ENCODE measurements around the gene ATXN7L1.

ATXN7L1 gene

DNA sequence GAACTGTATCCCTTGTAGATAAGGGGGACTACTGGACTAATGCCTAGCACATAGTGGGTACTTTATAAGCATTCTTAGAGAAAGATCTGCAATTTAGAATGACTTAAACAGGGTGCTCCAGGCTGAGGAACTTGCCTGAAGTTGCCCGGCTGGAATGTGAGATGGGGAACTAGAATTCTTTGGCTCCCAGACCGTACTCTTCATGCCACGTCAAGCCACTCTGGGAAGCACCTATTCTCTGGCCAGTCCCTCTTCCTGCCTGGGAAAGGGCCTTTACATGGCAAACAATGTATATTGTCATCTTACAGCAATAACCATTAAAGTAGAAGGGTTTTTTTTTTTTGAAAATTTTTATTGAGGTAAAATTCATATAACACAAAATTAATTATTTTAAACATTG lies 34.5 kb downstream of the ATXN7L1 start:
- peaks cover 3% of the 10 kb centered on the region for H3K9me3 ChIP-seq (ENCODE audit: insufficient read depth, low read depth, low read length)
- no peak overlapping the region for H3K9ac ChIP-seq (ENCODE audit: low read length)
- no peak overlapping the region for H3K23ac ChIP-seq (ENCODE audit: low read length)
- H3K4me2 ChIP-seq (ENCODE audit: low read length), result no peak overlapping the region
- no peak overlapping the region for H3K14ac ChIP-seq (ENCODE audit: low read length)
- H3K4me3 ChIP-seq (ENCODE audit: low read depth, low read length), result no peak overlapping the region
- no peak overlapping the region for H2BK12ac ChIP-seq (ENCODE audit: low read length)
- H3K79me2 ChIP-seq (ENCODE audit: control insufficient read depth, insufficient read depth, low read length, poor library complexity), result no peaks in the 10 kb centered on the region
- no peaks in the 10 kb centered on the region for H3K36me3 ChIP-seq (ENCODE audit: control insufficient read depth in 1 of 2, insufficient read depth in 2 of 2, low read length in 2 of 2)
- no peak overlapping the region for H2AFZ ChIP-seq (ENCODE audit: insufficient read depth, low read length, poor library complexity)
- H3K27me3 ChIP-seq (ENCODE audit: insufficient read depth, low read length), result no peaks in the 10 kb centered on the region
- no peak overlapping the region for H4K12ac ChIP-seq (ENCODE audit: low read depth, low read length)
- no CpG with 5 or more reads among the region's 3 CpGs for WGBS (ENCODE audit: extremely low coverage, insufficient coverage, insufficient read length)
- H3K4me1 ChIP-seq (ENCODE audit: control insufficient read depth in 1 of 2, insufficient read depth in 2 of 2, low read length in 2 of 2), result peaks cover 0 to 2% of the 10 kb centered on the region in 2 experiments
- no peak overlapping the region for H4K91ac ChIP-seq (ENCODE audit: low read depth, low read length)
- no peak overlapping the region for H3K4ac ChIP-seq (ENCODE audit: low read depth, low read length)
- no peak overlapping the region for H3K27ac ChIP-seq (ENCODE audit: low read depth, low read length)
- H3K18ac ChIP-seq (ENCODE audit: low read length), result no peak overlapping the region
- H3K79me1 ChIP-seq (ENCODE audit: low read length), result no peaks in the 10 kb centered on the region
- H4K8ac ChIP-seq (ENCODE audit: low read depth, low read length), result no peak overlapping the region
- H2AK5ac ChIP-seq (ENCODE audit: low read length), result no peak overlapping the region
- no peak overlapping the region for H2BK5ac ChIP-seq (ENCODE audit: low read depth, low read length, poor library complexity)
- no peak overlapping the region for H2BK120ac ChIP-seq (ENCODE audit: insufficient read depth, low read length, poor library complexity)
- DNase-seq, result no peak

DNA sequence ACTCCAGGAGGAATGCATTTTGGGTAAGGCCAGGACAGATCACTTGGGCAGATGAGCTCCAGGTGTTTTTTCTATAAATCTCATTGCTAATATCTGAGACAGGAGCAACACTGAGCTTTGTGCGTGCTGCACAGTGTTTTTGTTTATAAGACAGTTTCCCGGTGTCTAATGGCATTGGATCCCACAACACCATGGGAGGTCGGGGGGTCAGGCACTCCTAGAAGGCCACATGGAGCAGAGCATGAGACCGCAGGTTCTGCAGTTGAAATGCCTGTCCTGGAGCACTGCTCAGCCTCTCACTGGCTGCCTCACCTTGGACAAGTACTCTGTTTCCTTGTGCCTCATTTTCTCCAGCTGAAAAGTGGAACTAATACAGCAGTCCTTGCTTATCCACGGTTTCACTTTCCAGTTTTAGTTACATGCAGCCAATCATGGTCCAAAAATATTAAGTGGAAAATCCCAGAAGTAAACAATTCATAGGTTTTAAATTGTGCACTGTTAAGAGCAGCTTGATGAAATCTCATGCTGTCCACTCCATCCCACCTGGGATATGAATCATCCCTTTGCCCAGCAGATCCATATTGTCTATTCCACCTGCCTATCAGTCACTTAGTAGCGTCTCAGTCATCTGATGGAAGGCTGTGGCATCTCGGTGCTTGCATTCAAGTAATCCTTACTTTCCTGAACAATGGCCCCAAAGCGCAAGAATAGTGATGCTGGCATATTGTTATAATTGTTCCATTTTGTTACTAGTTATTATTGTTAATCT lies 35.2 kb downstream of the ATXN7L1 start:
- Histone ChIP-seq H3K18ac (ENCODE audit: low read length) (no peak overlapping the region), H3K27me3 (ENCODE audit: insufficient read depth, low read length) (no peaks in the 10 kb centered on the region), H2AFZ (ENCODE audit: insufficient read depth, low read length, poor library complexity) (no peak overlapping the region), H2BK120ac (ENCODE audit: insufficient read depth, low read length, poor library complexity) (no peak overlapping the region), H3K4ac (ENCODE audit: low read depth, low read length) (no peak overlapping the region), H3K9me3 (ENCODE audit: insufficient read depth, low read depth, low read length) (peaks cover 3% of the 10 kb centered on the region), H3K79me1 (ENCODE audit: low read length) (no peaks in the 10 kb centered on the region), H4K12ac (ENCODE audit: low read depth, low read length) (no peak overlapping the region), H2BK5ac (ENCODE audit: low read depth, low read length, poor library complexity) (no peak overlapping the region), H4K91ac (ENCODE audit: low read depth, low read length) (no peak overlapping the region), H2AK5ac (ENCODE audit: low read length) (no peak overlapping the region), H3K4me3 (ENCODE audit: low read depth, low read length) (no peak overlapping the region), H3K4me1 (ENCODE audit: control insufficient read depth in 1 of 2, insufficient read depth in 2 of 2, low read length in 2 of 2) (peaks cover 0 to 2% of the 10 kb centered on the region in 2 experiments), H3K27ac (ENCODE audit: low read depth, low read length) (no peak overlapping the region), H4K8ac (ENCODE audit: low read depth, low read length) (no peak overlapping the region), H3K23ac (ENCODE audit: low read length) (no peak overlapping the region), H2BK12ac (ENCODE audit: low read length) (no peak overlapping the region), H3K36me3 (ENCODE audit: control insufficient read depth in 1 of 2, insufficient read depth in 2 of 2, low read length in 2 of 2) (no peaks in the 10 kb centered on the region), H3K14ac (ENCODE audit: low read length) (no peak overlapping the region), H3K9ac (ENCODE audit: low read length) (no peak overlapping the region), H3K4me2 (ENCODE audit: low read length) (no peak overlapping the region), H3K79me2 (ENCODE audit: control insufficient read depth, insufficient read depth, low read length, poor library complexity) (no peaks in the 10 kb centered on the region)
- no peak for DNase-seq
- no CpG with 5 or more reads among the region's 8 CpGs for WGBS (ENCODE audit: extremely low coverage, insufficient coverage, insufficient read length)

DNA sequence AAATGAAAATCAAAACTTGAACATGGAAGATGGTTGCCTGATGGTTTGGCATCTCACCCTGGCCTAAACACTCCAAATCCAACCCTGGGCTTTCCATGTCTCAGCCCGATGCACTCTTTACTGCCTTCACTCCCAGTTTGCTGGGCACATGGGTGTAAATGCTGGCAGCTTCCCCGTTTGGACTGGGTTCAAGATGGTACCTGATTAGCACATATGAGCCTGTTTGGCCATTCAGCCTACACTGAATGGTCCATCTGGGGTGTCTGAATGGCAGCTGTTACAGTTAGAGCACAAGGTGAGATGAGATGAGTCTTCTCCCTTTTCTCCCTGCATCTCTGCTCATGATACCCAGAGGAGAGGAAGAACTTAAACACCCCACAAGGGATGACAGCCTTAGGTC lies 37.1 kb downstream of the ATXN7L1 start:
- H3K18ac ChIP-seq (ENCODE audit: low read length), result no peak overlapping the region
- H4K91ac ChIP-seq (ENCODE audit: low read depth, low read length), result no peak overlapping the region
- no peak overlapping the region for H3K9ac ChIP-seq (ENCODE audit: low read length)
- no CpG with 5 or more reads among the region's 2 CpGs for WGBS (ENCODE audit: extremely low coverage, insufficient coverage, insufficient read length)
- H3K23ac ChIP-seq (ENCODE audit: low read length), result no peak overlapping the region
- no peaks in the 10 kb centered on the region for H3K27me3 ChIP-seq (ENCODE audit: insufficient read depth, low read length)
- no peaks in the 10 kb centered on the region for H3K36me3 ChIP-seq (ENCODE audit: control insufficient read depth in 1 of 2, insufficient read depth in 2 of 2, low read length in 2 of 2)
- H2AFZ ChIP-seq (ENCODE audit: insufficient read depth, low read length, poor library complexity), result no peak overlapping the region
- no peak overlapping the region for H2BK5ac ChIP-seq (ENCODE audit: low read depth, low read length, poor library complexity)
- H2BK120ac ChIP-seq (ENCODE audit: insufficient read depth, low read length, poor library complexity), result no peak overlapping the region
- H2BK12ac ChIP-seq (ENCODE audit: low read length), result no peak overlapping the region
- H4K8ac ChIP-seq (ENCODE audit: low read depth, low read length), result no peak overlapping the region
- peaks cover 0 to 2% of the 10 kb centered on the region in 2 experiments for H3K4me1 ChIP-seq (ENCODE audit: control insufficient read depth in 1 of 2, insufficient read depth in 2 of 2, low read length in 2 of 2)
- no peak overlapping the region for H3K4me2 ChIP-seq (ENCODE audit: low read length)
- no peaks in the 10 kb centered on the region for H3K79me1 ChIP-seq (ENCODE audit: low read length)
- DNase-seq, result no peak
- H3K27ac ChIP-seq (ENCODE audit: low read depth, low read length), result no peak overlapping the region
- H3K9me3 ChIP-seq (ENCODE audit: insufficient read depth, low read depth, low read length), result peaks cover 3% of the 10 kb centered on the region
- H4K12ac ChIP-seq (ENCODE audit: low read depth, low read length), result no peak overlapping the region
- no peak overlapping the region for H2AK5ac ChIP-seq (ENCODE audit: low read length)
- H3K4ac ChIP-seq (ENCODE audit: low read depth, low read length), result no peak overlapping the region
- no peak overlapping the region for H3K14ac ChIP-seq (ENCODE audit: low read length)
- no peak overlapping the region for H3K4me3 ChIP-seq (ENCODE audit: low read depth, low read length)
- no peaks in the 10 kb centered on the region for H3K79me2 ChIP-seq (ENCODE audit: control insufficient read depth, insufficient read depth, low read length, poor library complexity)

DNA sequence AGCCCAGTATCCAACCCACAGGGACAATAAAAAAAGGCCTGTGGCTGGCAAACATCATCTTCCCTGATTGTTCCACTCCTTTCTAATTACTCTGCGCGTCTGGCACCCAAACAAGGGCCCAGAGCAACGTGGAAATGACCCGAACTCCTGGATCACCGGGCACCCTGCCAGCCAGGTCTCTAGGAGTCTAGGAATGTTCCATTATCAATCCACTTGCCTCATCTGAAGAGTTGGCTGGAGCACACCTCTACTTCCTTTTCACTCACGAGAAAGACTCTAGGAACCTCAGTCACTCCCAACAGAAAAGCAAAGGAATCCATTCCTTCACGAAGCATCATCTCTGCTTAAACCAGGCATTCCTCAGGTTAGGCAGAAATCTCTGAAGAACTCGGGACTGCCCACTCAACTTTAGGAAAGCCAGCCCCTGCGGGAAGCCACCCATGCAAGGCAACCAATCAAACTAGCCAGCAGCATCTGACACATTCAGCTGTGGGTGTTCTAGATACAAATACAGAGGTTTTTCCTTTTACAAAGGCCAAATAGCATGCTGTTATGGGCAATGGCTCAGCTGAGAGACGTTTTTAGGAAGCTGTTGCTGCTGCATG lies 37.7 kb downstream of the ATXN7L1 start:
- no peak overlapping the region for H3K27ac ChIP-seq (ENCODE audit: low read depth, low read length)
- H3K4me2 ChIP-seq (ENCODE audit: low read length), result no peak overlapping the region
- no peak overlapping the region for H4K8ac ChIP-seq (ENCODE audit: low read depth, low read length)
- H3K14ac ChIP-seq (ENCODE audit: low read length), result no peak overlapping the region
- no peak overlapping the region for H2BK12ac ChIP-seq (ENCODE audit: low read length)
- no peak overlapping the region for H3K9ac ChIP-seq (ENCODE audit: low read length)
- H3K4ac ChIP-seq (ENCODE audit: low read depth, low read length), result no peak overlapping the region
- H3K36me3 ChIP-seq (ENCODE audit: control insufficient read depth in 1 of 2, insufficient read depth in 2 of 2, low read length in 2 of 2), result no peaks in the 10 kb centered on the region
- no peak overlapping the region for H3K23ac ChIP-seq (ENCODE audit: low read length)
- no peak overlapping the region for H3K18ac ChIP-seq (ENCODE audit: low read length)
- no peak overlapping the region for H4K12ac ChIP-seq (ENCODE audit: low read depth, low read length)
- H3K27me3 ChIP-seq (ENCODE audit: insufficient read depth, low read length), result no peaks in the 10 kb centered on the region
- H3K4me1 ChIP-seq (ENCODE audit: control insufficient read depth in 1 of 2, insufficient read depth in 2 of 2, low read length in 2 of 2), result peaks cover 0 to 2% of the 10 kb centered on the region in 2 experiments
- H2BK5ac ChIP-seq (ENCODE audit: low read depth, low read length, poor library complexity), result no peak overlapping the region
- WGBS (ENCODE audit: extremely low coverage, insufficient coverage, insufficient read length), result no CpG with 5 or more reads among the region's 10 CpGs
- no peaks in the 10 kb centered on the region for H3K79me2 ChIP-seq (ENCODE audit: control insufficient read depth, insufficient read depth, low read length, poor library complexity)
- H3K79me1 ChIP-seq (ENCODE audit: low read length), result no peaks in the 10 kb centered on the region
- no peak overlapping the region for H2AK5ac ChIP-seq (ENCODE audit: low read length)
- H4K91ac ChIP-seq (ENCODE audit: low read depth, low read length), result no peak overlapping the region
- no peak overlapping the region for H3K4me3 ChIP-seq (ENCODE audit: low read depth, low read length)
- no peak overlapping the region for H2AFZ ChIP-seq (ENCODE audit: insufficient read depth, low read length, poor library complexity)
- DNase-seq, result no peak
- no peak overlapping the region for H2BK120ac ChIP-seq (ENCODE audit: insufficient read depth, low read length, poor library complexity)
- H3K9me3 ChIP-seq (ENCODE audit: insufficient read depth, low read depth, low read length), result peaks cover 3% of the 10 kb centered on the region

Measured in trophoblast cell (in vitro differentiated cells and primary cell).